ENCODE measurements around the gene RAPH1. TPM values are rescaled to one million over a fixed set of nuclear protein-coding genes. Genes with fewer than 3 reads are reported as not detected.
"Not testable (repeated sequence)": the region's sequence is repeated elsewhere in the genome, so short reads cannot be mapped to it uniquely, and the experiment has no call there.

RAPH1 gene
- polyA plus RNA-seq, 1 donor from 2014 or later, result 13.9 TPM

GRCh38 chr2:203394519-203395227 lies 140.4 kb downstream of the RAPH1 start:
- Histone ChIP-seq H3K36me3 (ENCODE audit: insufficient read depth, low read length) (peaks cover 21% of the 10 kb centered on the region), H3F3A (ENCODE audit: insufficient read depth, low read length, poor library complexity, severe bottlenecking) (no peaks in the 10 kb centered on the region), H3K27me3 (ENCODE audit: insufficient read depth, low read depth, low read length) (no peaks in the 10 kb centered on the region), H3K4me2 (ENCODE audit: low read length) (no peak overlapping the region), H2AFZ (ENCODE audit: low read depth, low read length) (no peak overlapping the region), H3K9me2 (ENCODE audit: insufficient read depth, low read length) (no peaks in the 10 kb centered on the region), H3K79me2 (replicated peaks; ENCODE audit: insufficient read depth, low read length) (no peaks in the 10 kb centered on the region), H4K20me1 (ENCODE audit: insufficient read depth) (no peaks in the 10 kb centered on the region), H3K4me3 (ENCODE audit: low read length) (no peak overlapping the region), H3K9me3 (ENCODE audit: low read length) (no peaks in the 10 kb centered on the region), H3K9ac (ENCODE audit: low read length) (no peak overlapping the region), H3K27ac (ENCODE audit: low read length) (no peak overlapping the region)
- TF ChIP-seq REST (IDR thresholded peaks at IDR 0.05; ENCODE audit: borderline replicate concordance) (no peak), EP300 (conservative IDR thresholded peaks at IDR 0.05; ENCODE audit: poor library complexity, severe bottlenecking) (no peak), MXI1 (conservative IDR thresholded peaks at IDR 0.05; ENCODE audit: poor library complexity, severe bottlenecking) (no peak), POLR2AphosphoS5 (IDR thresholded peaks at IDR 0.05) (no peak), EZH2 (IDR thresholded peaks at IDR 0.05; ENCODE audit: borderline replicate concordance, insufficient read depth, low read length, poor library complexity, severe bottlenecking) (no peak), CTCF (IDR thresholded peaks at IDR 0.05; ENCODE audit: poor library complexity, severe bottlenecking) (no peak), TAF1 (IDR thresholded peaks at IDR 0.05; ENCODE audit: low read depth) (no peak), RAD21 (conservative IDR thresholded peaks at IDR 0.05) (no peak), SMC3 (conservative IDR thresholded peaks at IDR 0.05; ENCODE audit: poor library complexity) (no peak)

GRCh38 chr2:203388153-203388552 lies 146.9 kb downstream of the RAPH1 start:
- H3K27me3 ChIP-seq (ENCODE audit: insufficient read depth, low read depth, low read length); H3K79me2 ChIP-seq (replicated peaks; ENCODE audit: insufficient read depth, low read length); H4K20me1 ChIP-seq (ENCODE audit: insufficient read depth); H3K27ac ChIP-seq (ENCODE audit: low read length); H3K4me3 ChIP-seq (ENCODE audit: low read length); H3K4me2 ChIP-seq (ENCODE audit: low read length); H3F3A ChIP-seq (ENCODE audit: insufficient read depth, low read length, poor library complexity, severe bottlenecking); H3K9me3 ChIP-seq (ENCODE audit: low read length); H3K9ac ChIP-seq (ENCODE audit: low read length); H3K9me2 ChIP-seq (ENCODE audit: insufficient read depth, low read length); H3K36me3 ChIP-seq (ENCODE audit: insufficient read depth, low read length); H2AFZ ChIP-seq (ENCODE audit: low read depth, low read length): not testable (repeated sequence)
